HepG2 (cell line): Measurements from ENCODE around the gene CCDC201. TPM values are rescaled to one million over a fixed set of nuclear protein-coding genes. Genes with fewer than 3 reads are reported as not detected.

ENCODE experiments used
- ATRX ChIP-seq: sonication (generic); formaldehyde crosslinking; IDR thresholded peaks from 2 replicates; pipeline ENCODE4 v1.4.0; 2020; ENCODE audit warnings: missing genetic modification reagents, borderline replicate concordance
- BATF2 ChIP-seq: sonication (generic); formaldehyde crosslinking; IDR thresholded peaks from 2 replicates; pipeline ENCODE4 v1.8.0; 2022; ENCODE audit warnings: mild to moderate bottlenecking, missing genetic modification reagents, moderate library complexity
- DMTF1 ChIP-seq: sonication (generic); formaldehyde crosslinking; IDR thresholded peaks from 2 replicates; pipeline ENCODE4 v1.4.0; 2020; ENCODE audit warnings: mild to moderate bottlenecking, missing genetic modification reagents
- GABPB1 ChIP-seq: IDR thresholded peaks from 2 replicates; pipeline ENCODE4 v1.6.1; 2016; ENCODE audit warnings: mild to moderate bottlenecking, missing genetic modification reagents, moderate library complexity, missing compliant biosample characterization
- GATAD1 ChIP-seq: IDR thresholded peaks from 2 replicates; pipeline ENCODE4 v1.6.1; 2016; ENCODE audit warnings: missing genetic modification reagents, missing compliant biosample characterization
- HNRNPLL ChIP-seq: fragments of 200-400 bp; formaldehyde crosslinking; IDR thresholded peaks from 2 replicates; pipeline ENCODE4 v1.6.1; 2017; ENCODE audit warnings: mild to moderate bottlenecking, low read depth, low read length; ENCODE audit not compliant: poor library complexity, severe bottlenecking
- NRL ChIP-seq: sonication (generic); formaldehyde crosslinking; IDR thresholded peaks from 2 replicates; pipeline ENCODE4 v1.5.0; 2020; ENCODE audit warnings: missing genetic modification reagents, mild to moderate bottlenecking, moderate library complexity, borderline replicate concordance
- REL ChIP-seq: sonication (generic); formaldehyde crosslinking; conservative IDR thresholded peaks from 2 replicates; pipeline ENCODE4 v1.8.0; 2022; ENCODE audit warnings: mild to moderate bottlenecking, missing genetic modification reagents, moderate library complexity
- SRSF1 ChIP-seq: fragments of 200-400 bp; formaldehyde crosslinking; optimal IDR thresholded peaks from 2 replicates; pipeline ENCODE3; 2017; ENCODE audit warnings: mild to moderate bottlenecking, low read depth, low read length, moderate library complexity
- SYNCRIP ChIP-seq: fragments of 200-400 bp; formaldehyde crosslinking; IDR thresholded peaks from 2 replicates; pipeline ENCODE4 v1.6.1; 2018; ENCODE audit warnings: mild to moderate bottlenecking, low read depth, low read length; ENCODE audit not compliant: insufficient read depth
- ZBTB4 ChIP-seq: sonication (generic); formaldehyde crosslinking; IDR thresholded peaks from 2 replicates; pipeline ENCODE4 v1.4.0; 2020; ENCODE audit warnings: missing genetic modification reagents, mild to moderate bottlenecking, borderline replicate concordance
- ZNF180 ChIP-seq: sonication (generic); formaldehyde crosslinking; IDR thresholded peaks from 2 replicates; pipeline ENCODE4 v1.4.0; 2020; ENCODE audit warnings: low read depth, missing genetic modification reagents, borderline replicate concordance
- ZNF512B ChIP-seq: sonication (generic); formaldehyde crosslinking; IDR thresholded peaks from 2 replicates; pipeline ENCODE4 v1.5.1; 2020; ENCODE audit warnings: missing genetic modification reagents, mild to moderate bottlenecking, borderline replicate concordance
- ZNF577 ChIP-seq: sonication (generic); formaldehyde crosslinking; IDR thresholded peaks from 2 replicates; pipeline ENCODE4 v1.4.0; 2020; ENCODE audit warnings: mild to moderate bottlenecking, low read depth, missing genetic modification reagents, borderline replicate concordance
- ZNF670 ChIP-seq: sonication (generic); formaldehyde crosslinking; IDR thresholded peaks from 2 replicates; pipeline ENCODE4 v1.8.0; 2022; ENCODE audit warnings: mild to moderate bottlenecking, missing genetic modification reagents, borderline replicate concordance
- ZUFSP ChIP-seq: sonication (generic); formaldehyde crosslinking; IDR thresholded peaks from 2 replicates; pipeline ENCODE4 v1.9.0; 2021; ENCODE audit warnings: missing genetic modification reagents, mild to moderate bottlenecking, borderline replicate concordance
- polyA plus RNA-seq, 8 experiments: library from polyadenylated mRNA; depleted of rRNA in 3 of 8; stranded (reverse) in 7 of 8; unstranded in 1 of 8; fragments of >200 nt; fragmentation: Illumina TruSeq in 4 of 8; extraction: Trizol in 4 of 8; gene quantifications; 2 replicates each; pipeline versions ENCODE4 v1.2.1 to v1.2.3, GENCODE V29; 2011 to 2016; ENCODE audit warnings: low read depth in 4 of 8, missing spikeins in 1 of 8, mixed read lengths in 1 of 8; ENCODE audit not compliant: insufficient read depth in 1 of 8
- total RNA-seq, 5 experiments: library from RNA; depleted of rRNA; stranded (reverse); fragments of >200 nt; fragmentation: Illumina TruSeq; extraction: Trizol; gene quantifications; 2 replicates each; pipeline ENCODE4 v1.2.3, GENCODE V29; 2016; ENCODE audit warnings: low read depth in 1 of 5

Gene CCDC201
- total and polyA plus RNA-seq, 2 of the 13 experiments (the other 11 are each of a cell fraction or from before 2014, with no cell fraction given): 0.92 TPM; not detected in 1

GRCh38 chr7:45881759-45882464, 9.0 kb upstream of the CCDC201 start (continued):
- TF ChIP-seq ZNF180 (CRISPR knock-in tag) (no peak), ZNF577 (CRISPR knock-in tag) (no peak), GABPB1 (CRISPR knock-in tag) (peak; percentile 68), ZBTB4 (CRISPR knock-in tag) (peak; percentile 75; the same call in 1 of the 2 replicates), HNRNPLL (no peak), ATRX (CRISPR knock-in tag) (no peak), NRL (no peak), ZNF670 (peak; percentile 78; the same call in 1 of the 2 replicates), GATAD1 (CRISPR knock-in tag) (peak; percentile 76), REL (0 out of 2 replicates have a peak, but pooled peaks have one; percentile 81), SYNCRIP (no peak), SRSF1 (no peak), ZNF512B (CRISPR knock-in tag) (0 out of 2 replicates have a peak, but pooled peaks have one; percentile 78), ZUFSP (CRISPR knock-in tag) (no peak), DMTF1 (CRISPR knock-in tag) (no peak), BATF2 (peak; percentile 97)
